ENCODE results near the gene FSD1L.

Gene FSD1L

DNA sequence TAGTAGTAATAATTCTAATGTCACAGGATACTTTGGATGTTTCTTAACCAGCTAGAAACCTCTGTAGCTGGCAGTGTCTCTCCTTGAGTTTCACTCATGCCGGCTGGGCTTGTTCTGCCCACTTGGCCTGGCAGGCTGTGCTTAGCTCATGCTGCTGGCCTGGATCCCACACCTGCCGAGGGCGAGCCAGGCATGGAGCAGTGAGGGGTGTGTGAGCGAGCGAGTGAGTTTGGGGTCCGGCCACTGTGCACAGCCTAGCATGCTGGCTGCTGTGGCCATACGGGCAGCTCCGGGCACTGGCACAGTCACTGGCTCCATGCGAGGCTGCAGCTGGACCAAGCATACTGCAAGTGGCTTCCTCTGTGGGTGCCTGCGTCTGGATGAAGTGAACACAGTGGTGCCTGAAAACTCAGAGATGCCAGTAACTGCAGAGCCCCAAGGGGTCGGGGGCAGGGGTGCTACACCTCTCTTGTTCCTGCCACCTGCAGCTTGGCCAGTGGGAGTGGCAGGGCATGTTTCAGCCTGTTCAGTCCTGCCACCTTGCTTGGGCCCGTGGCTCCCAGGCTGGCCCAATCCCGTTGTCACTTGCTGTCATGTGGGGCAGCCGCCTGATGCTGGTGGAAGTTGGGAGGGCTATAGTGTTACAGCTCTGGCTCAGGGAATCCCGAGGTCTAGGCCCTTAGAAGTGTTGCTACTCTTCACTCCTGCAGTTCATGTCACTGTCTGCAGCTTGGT, 9.9 kb downstream of the FSD1L start:
- TF ChIP-seq, protein P1, sequence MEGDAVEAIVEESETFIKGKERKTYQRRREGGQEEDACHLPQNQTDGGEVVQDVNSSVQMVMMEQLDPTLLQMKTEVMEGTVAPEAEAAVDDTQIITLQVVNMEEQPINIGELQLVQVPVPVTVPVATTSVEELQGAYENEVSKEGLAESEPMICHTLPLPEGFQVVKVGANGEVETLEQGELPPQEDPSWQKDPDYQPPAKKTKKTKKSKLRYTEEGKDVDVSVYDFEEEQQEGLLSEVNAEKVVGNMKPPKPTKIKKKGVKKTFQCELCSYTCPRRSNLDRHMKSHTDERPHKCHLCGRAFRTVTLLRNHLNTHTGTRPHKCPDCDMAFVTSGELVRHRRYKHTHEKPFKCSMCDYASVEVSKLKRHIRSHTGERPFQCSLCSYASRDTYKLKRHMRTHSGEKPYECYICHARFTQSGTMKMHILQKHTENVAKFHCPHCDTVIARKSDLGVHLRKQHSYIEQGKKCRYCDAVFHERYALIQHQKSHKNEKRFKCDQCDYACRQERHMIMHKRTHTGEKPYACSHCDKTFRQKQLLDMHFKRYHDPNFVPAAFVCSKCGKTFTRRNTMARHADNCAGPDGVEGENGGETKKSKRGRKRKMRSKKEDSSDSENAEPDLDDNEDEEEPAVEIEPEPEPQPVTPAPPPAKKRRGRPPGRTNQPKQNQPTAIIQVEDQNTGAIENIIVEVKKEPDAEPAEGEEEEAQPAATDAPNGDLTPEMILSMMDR (IDR thresholded peaks at IDR 0.05; ENCODE audit: low read depth, low read length, missing control alignments) = no peak
- H3K4me3 ChIP-seq (ENCODE audit: low read depth, low read length) = no peak overlapping the region
- DNase-seq (ENCODE audit: low read depth) = no peak

DNA sequence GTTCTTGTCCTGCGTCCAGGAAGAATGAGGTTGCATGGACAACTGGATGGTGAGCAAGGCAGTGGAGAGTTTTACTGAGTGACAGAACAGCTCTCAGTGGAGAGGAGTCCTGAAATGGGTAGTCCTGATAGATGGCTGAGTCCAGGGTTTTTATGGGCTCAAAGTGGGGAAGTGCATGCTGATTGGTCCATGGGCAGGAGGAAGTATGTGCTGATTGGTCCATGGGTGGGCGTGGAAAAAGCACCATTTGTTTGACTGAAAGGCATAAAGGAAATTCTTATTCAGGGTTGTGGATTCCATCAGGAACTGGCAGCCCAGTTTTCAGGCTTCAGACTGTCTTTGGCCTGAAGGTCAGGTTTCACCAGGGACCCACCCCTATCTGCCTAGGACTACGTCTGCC, 10.6 kb downstream of the FSD1L start:
- no peak for DNase-seq (ENCODE audit: low read depth)
- no peak overlapping the region for H3K4me3 ChIP-seq (ENCODE audit: low read depth, low read length)
- TF ChIP-seq, protein P1 (IDR thresholded peaks at IDR 0.05; ENCODE audit: low read depth, low read length, missing control alignments) = no peak

DNA sequence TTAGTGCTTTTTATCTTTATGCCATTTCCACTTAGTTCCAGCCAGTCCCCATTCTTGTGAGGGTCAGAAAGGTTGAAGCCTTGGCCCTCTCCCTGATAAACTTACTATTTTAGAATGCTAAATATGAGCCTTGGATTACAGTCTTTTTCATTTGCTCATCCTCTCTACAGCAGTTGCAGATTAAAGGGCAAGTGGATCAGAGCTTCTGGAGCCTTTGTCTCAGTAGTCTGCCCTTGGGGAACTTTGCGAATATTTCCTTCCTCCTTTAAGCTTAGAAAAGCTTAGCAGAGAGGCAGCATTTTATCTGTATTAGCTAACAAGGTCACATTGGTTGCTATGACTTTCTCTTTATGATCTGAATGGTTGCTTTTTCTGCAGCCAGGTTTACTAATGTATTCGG, 11.5 kb downstream of the FSD1L start:
- TF ChIP-seq, protein P1 (IDR thresholded peaks at IDR 0.05; ENCODE audit: low read depth, low read length, missing control alignments) = no peak
- no peak for DNase-seq (ENCODE audit: low read depth)

DNA sequence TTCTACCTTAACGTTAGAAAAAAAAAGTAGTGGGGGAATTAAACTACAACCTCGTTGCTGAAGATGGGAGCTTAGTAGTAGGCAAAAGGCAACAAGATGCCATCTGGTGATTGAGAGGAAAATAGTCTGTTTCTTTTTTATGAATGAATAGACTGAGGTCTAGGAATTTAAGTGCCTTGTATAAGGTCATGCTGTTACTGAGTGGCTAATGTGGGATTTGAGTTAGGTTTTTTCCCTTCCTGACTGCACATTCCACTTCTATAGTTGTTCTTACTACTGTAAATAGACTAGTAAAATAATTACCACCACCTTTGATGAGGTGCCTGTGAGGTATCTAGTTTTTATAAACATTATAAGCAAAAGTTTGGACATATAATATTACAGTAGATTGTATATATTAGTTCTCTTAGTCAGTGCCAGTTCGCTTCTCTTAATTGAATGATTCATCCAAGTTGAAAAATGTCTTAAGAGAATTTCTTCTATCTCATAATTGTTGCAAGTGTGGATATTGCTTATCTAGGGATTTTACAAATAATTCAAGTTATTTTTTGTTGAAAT, 19.1 kb downstream of the FSD1L start:
- no peak for DNase-seq (ENCODE audit: low read depth)
- TF ChIP-seq, protein P1 (IDR thresholded peaks at IDR 0.05; ENCODE audit: low read depth, low read length, missing control alignments) = no peak
- H3K4me3 ChIP-seq (ENCODE audit: low read depth, low read length) = no peak overlapping the region

More for the DNA sequence above, 11.5 kb downstream of the FSD1L start:
- no peak overlapping the region for H3K4me3 ChIP-seq (ENCODE audit: low read depth, low read length)

DNA sequence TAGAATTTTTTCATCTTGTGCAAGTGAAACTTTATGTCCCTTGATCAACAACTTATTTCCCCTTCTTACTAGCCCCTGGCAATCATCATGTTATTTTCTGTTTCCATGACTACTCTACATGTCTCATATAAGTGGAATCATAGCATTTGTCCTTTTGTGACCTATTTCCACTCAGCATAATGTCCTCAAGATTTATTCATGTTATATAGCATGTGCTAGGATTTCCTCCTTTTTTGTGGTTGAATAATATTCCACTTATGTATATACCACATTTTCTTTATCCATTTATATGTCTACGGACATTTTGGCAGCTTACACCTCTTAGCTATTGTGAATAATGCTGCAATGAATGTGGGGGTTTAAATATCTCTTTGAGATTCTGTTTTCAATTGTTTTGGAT, 21.0 kb downstream of the FSD1L start:
- TF ChIP-seq, protein P1 (IDR thresholded peaks at IDR 0.05; ENCODE audit: low read depth, low read length, missing control alignments) = no peak
- no peak overlapping the region for H3K4me3 ChIP-seq (ENCODE audit: low read depth, low read length)
- DNase-seq (ENCODE audit: low read depth) = no peak

DNA sequence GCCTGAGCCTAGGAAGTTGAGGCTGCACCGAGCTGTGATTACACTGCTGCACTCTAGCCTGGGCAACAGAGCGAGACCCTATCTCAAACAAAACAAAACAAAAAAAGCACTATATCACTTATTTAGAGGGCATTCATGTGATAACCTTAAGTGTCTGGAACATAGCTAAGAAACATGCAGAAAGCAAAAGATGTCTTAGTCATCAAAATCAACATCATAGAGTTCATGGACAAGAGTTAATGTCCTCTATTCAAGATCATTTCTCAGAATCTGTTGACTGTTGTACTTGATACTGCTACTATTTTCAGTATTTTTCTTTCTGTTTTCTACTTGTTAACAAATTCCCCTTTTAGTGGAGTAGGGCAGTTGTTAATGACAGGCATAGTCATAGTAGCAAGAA, 25.4 kb downstream of the FSD1L start:
- DNase-seq (ENCODE audit: low read depth) = no peak
- TF ChIP-seq, protein P1 (IDR thresholded peaks at IDR 0.05; ENCODE audit: low read depth, low read length, missing control alignments) = no peak
- H3K4me3 ChIP-seq (ENCODE audit: low read depth, low read length) = no peak overlapping the region

DNA sequence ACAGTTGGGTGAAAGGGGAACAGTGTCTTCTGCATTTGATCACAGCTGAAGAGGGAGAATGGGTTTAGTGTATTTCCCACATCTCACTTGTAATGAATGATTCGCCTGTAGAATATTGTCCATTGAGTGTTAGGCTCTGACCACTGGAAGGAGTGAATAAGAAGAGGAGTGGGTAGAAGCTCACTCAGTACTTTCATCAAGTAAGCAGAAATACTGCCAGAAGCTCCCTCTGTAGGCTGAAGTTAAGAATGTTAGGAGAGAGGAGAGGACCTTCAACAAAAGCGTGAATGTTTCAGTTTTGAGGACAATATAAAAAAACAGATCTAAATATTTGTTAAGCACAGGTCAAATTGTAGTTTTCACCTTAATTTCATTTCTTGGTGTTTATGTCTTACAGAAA, 27.5 kb downstream of the FSD1L start:
- DNase-seq (ENCODE audit: low read depth) = no peak
- TF ChIP-seq, protein P1 (IDR thresholded peaks at IDR 0.05; ENCODE audit: low read depth, low read length, missing control alignments) = no peak
- H3K4me3 ChIP-seq (ENCODE audit: low read depth, low read length) = no peak overlapping the region

Data from GM12864 (cell line).